ENCODE results near the gene CIAO2B. TPM values are rescaled to one million over a fixed set of nuclear protein-coding genes. Genes with fewer than 3 reads are reported as not detected.

CIAO2B gene
- total and polyA plus RNA-seq, 2 experiments from 2014 or later = 92.4 to 181 TPM

DNA sequence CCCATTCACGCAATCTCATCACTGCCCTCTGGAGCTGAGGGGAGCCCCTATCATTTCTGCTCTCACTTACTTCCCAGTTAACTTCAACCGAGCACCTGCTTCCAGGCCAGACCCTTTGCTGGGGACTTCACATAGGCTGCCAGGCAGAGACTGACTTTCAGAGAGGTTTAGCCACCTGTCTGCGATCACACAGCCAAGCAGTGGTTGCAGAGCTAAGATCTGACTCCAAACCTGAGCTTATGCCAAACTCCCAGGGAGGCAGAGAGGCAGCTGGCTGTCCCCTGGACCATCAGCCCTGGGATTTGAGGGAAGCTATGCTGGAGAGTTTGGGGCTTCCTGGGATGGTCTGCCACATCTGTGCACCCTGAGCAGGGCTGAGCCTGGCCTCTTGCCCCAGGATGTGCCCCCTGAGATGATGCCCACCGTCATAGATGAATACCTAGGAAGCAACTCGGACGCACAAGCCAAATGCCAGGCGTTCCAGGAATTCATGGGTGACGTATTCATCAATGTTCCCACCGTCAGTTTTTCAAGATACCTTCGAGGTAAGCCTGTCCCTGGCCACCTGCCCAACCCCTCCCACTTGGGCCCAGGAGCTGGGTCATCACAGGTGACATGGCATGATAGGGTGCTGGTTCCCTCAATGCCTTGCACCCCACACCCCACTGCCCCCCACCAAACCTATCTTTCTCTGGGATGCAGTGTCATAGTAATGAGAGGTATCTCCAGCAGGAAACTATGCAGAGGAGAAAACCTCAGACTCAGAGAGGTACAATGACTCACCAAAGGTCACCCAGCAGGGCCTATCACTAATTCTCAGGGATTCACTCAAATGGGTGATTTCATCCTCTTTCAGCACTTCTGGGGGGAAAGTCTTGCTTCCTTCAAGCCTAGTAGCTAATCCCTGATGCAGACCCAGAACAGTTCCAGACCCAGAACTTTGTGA lies 36.8 kb upstream of the CIAO2B start (continued):
- TF ChIP-seq ZNF331 (CRISPR knock-in tag; IDR thresholded peaks at IDR 0.05; ENCODE audit: low read depth) (no peak), ZNF114 (CRISPR knock-in tag; IDR thresholded peaks at IDR 0.05) (no peak), NANOG (IDR thresholded peaks at IDR 0.05; ENCODE audit: borderline replicate concordance) (no peak), POLR2AphosphoS5 (IDR thresholded peaks at IDR 0.05; ENCODE audit: low read depth) (no peak), STAT1 (IDR thresholded peaks at IDR 0.05; ENCODE audit: unreplicated experiment) (no peak), ETS1 (IDR thresholded peaks at IDR 0.05) (no peak), REST (IDR thresholded peaks at IDR 0.05; ENCODE audit: unreplicated experiment) (no peak)
- TF ChIP-seq, protein P1, sequence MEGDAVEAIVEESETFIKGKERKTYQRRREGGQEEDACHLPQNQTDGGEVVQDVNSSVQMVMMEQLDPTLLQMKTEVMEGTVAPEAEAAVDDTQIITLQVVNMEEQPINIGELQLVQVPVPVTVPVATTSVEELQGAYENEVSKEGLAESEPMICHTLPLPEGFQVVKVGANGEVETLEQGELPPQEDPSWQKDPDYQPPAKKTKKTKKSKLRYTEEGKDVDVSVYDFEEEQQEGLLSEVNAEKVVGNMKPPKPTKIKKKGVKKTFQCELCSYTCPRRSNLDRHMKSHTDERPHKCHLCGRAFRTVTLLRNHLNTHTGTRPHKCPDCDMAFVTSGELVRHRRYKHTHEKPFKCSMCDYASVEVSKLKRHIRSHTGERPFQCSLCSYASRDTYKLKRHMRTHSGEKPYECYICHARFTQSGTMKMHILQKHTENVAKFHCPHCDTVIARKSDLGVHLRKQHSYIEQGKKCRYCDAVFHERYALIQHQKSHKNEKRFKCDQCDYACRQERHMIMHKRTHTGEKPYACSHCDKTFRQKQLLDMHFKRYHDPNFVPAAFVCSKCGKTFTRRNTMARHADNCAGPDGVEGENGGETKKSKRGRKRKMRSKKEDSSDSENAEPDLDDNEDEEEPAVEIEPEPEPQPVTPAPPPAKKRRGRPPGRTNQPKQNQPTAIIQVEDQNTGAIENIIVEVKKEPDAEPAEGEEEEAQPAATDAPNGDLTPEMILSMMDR (conservative IDR thresholded peaks at IDR 0.05; ENCODE audit: low read depth in 2 of 2) = no peak

GRCh38 chr16:66968847-66969246 lies 34.6 kb upstream of the CIAO2B start:
- no peak overlapping the region for H3K4me2 ChIP-seq
- H3K4me1 ChIP-seq (ENCODE audit: insufficient read depth) = no peaks in the 10 kb centered on the region
- ATAC-seq = no peak
- H3F3A ChIP-seq (replicated peaks; ENCODE audit: low read depth) = no peaks in the 10 kb centered on the region
- TF ChIP-seq JUNB (IDR thresholded peaks at IDR 0.05; ENCODE audit: unreplicated experiment) (no peak), CREB1 (CRISPR knock-in tag; IDR thresholded peaks at IDR 0.05; ENCODE audit: low read depth) (no peak), EZH2 (IDR thresholded peaks at IDR 0.05; ENCODE audit: low read depth, unreplicated experiment) (no peak), ETS1 (IDR thresholded peaks at IDR 0.05) (no peak), REST (IDR thresholded peaks at IDR 0.05; ENCODE audit: unreplicated experiment) (no peak)
- TF ChIP-seq, protein P1 (conservative IDR thresholded peaks at IDR 0.05; ENCODE audit: low read depth in 2 of 2) = no peak
- Mint-ChIP-seq H3K36me3 (ENCODE audit: low read depth) (no peaks in the 10 kb centered on the region), H3K9me3 (peaks cover 4% of the 10 kb centered on the region; the same call in 1 of the 3 replicates), H3K27me3 (ENCODE audit: insufficient read depth, low read depth, poor library complexity) (peaks cover 6% of the 10 kb centered on the region), H3K4me3 (no peak overlapping the region), H3K27ac (no peak overlapping the region), H3K4me1 (no peaks in the 10 kb centered on the region; the same call in 2 of the 3 replicates)
- H4K20me1 ChIP-seq (replicated peaks; ENCODE audit: insufficient read depth) = no peaks in the 10 kb centered on the region
- H3K27ac ChIP-seq (ENCODE audit: low read depth) = no peak overlapping the region
- DNase-seq (ENCODE audit: low spot score) = no peak
- no peaks in the 10 kb centered on the region for H3K36me3 ChIP-seq (ENCODE audit: insufficient read depth)
- H3K4me3 ChIP-seq = no peak overlapping the region
- no peaks in the 10 kb centered on the region for H3K9me2 ChIP-seq (ENCODE audit: insufficient read depth)
- no peaks in the 10 kb centered on the region for H3K79me2 ChIP-seq (replicated peaks; ENCODE audit: insufficient read depth)
- no peaks in the 10 kb centered on the region for H3K27me3 ChIP-seq (ENCODE audit: insufficient read depth)
- H2AFZ ChIP-seq = no peak overlapping the region

Data from GM23338 (cell line).